ENCODE data around the gene EPHX1.
"Not testable (repeated sequence)": the region's sequence is repeated elsewhere in the genome, so short reads cannot be mapped to it uniquely, and the experiment has no call there.

Gene EPHX1

GRCh38 chr1:225809842-225810578, at the start of gene EPHX1:
Gene EPHX1 (plus strand): TSS chr1:225810124. CDS start chr1:225828730, 18,606 bp downstream.
- no peak for FAIRE-seq

GRCh38 chr1:225760531-225760930, 49.4 kb upstream of the EPHX1 start:
- DNase-seq (ENCODE audit: insufficient read length, low spot score) (no peak), FAIRE-seq (no peak)

More at GRCh38 chr1:225809842-225810578, at the start of gene EPHX1:
- DNase-seq (ENCODE audit: insufficient read length, low spot score): peak; percentile 95

- not testable (repeated sequence) for FAIRE-seq; DNase-seq (ENCODE audit: insufficient read length, low spot score)
Measured at GRCh38 chr1:225761395-225761794, 48.5 kb upstream of the EPHX1 start.

- FAIRE-seq: no peak
Measured at GRCh38 chr1:225762002-225762441, 47.9 kb upstream of the EPHX1 start.

GRCh38 chr1:225762444-225762843, 47.5 kb upstream of the EPHX1 start:
- DNase-seq (ENCODE audit: insufficient read length, low spot score) (no peak), FAIRE-seq (no peak)

More at GRCh38 chr1:225762002-225762441, 47.9 kb upstream of the EPHX1 start:
- no peak for DNase-seq (ENCODE audit: insufficient read length, low spot score)

GRCh38 chr1:225763716-225764548, 46.0 kb upstream of the EPHX1 start:
- FAIRE-seq (no peak), DNase-seq (ENCODE audit: insufficient read length, low spot score) (no peak)

GRCh38 chr1:225765982-225766674, 43.8 kb upstream of the EPHX1 start:
- DNase-seq (ENCODE audit: insufficient read length, low spot score) (no peak), FAIRE-seq (no peak)

- FAIRE-seq: no peak
- DNase-seq (ENCODE audit: insufficient read length, low spot score): peak; percentile 56
Measured at GRCh38 chr1:225766967-225767633, 42.8 kb upstream of the EPHX1 start.

- DNase-seq (ENCODE audit: insufficient read length, low spot score) (no peak), FAIRE-seq (no peak)
Measured at GRCh38 chr1:225767634-225768540, 42.0 kb upstream of the EPHX1 start.

GRCh38 chr1:225768662-225769426, 41.1 kb upstream of the EPHX1 start:
- no peak for DNase-seq (ENCODE audit: insufficient read length, low spot score)
- no peak for FAIRE-seq

- DNase-seq (ENCODE audit: insufficient read length, low spot score) (no peak), FAIRE-seq (no peak)
Measured at GRCh38 chr1:225769687-225770086, 40.2 kb upstream of the EPHX1 start.

GRCh38 chr1:225770561-225771248, 39.2 kb upstream of the EPHX1 start:
- FAIRE-seq (no peak), DNase-seq (ENCODE audit: insufficient read length, low spot score) (no peak)

- DNase-seq (ENCODE audit: insufficient read length, low spot score) (no peak), FAIRE-seq (no peak)
Measured at GRCh38 chr1:225771661-225772322, 38.1 kb upstream of the EPHX1 start.

GRCh38 chr1:225772323-225772768, 37.6 kb upstream of the EPHX1 start:
- DNase-seq (ENCODE audit: insufficient read length, low spot score) (peak; percentile 88), FAIRE-seq (peak; percentile 86)

- FAIRE-seq: no peak
- DNase-seq (ENCODE audit: insufficient read length, low spot score): no peak
Measured at GRCh38 chr1:225772848-225773247, 37.1 kb upstream of the EPHX1 start.

GRCh38 chr1:225774281-225775147, 35.4 kb upstream of the EPHX1 start:
- DNase-seq (ENCODE audit: insufficient read length, low spot score) (no peak), FAIRE-seq (no peak)

GRCh38 chr1:225776294-225776693, 33.6 kb upstream of the EPHX1 start:
- FAIRE-seq: no peak
- no peak for DNase-seq (ENCODE audit: insufficient read length, low spot score)

All from HTR-8/SVneo (cell line).